Kidney (tissue), 14 donors: ENCODE measurements around the gene PLEKHG4. TPM values are rescaled to one million over a fixed set of nuclear protein-coding genes. Genes with fewer than 3 reads are reported as not detected.

Experiments
- DNase-seq, 5 donors: peaks; one replicate each; pipeline ENCODE4 v3.0.0-alpha.2; 2013 to 2020
- FAIRE-seq: peaks from 2 replicates; lab custom pipeline; 2012; peaks lifted over from hg19 to GRCh38; lab: Jason Lieb, UNC
- H3K27ac ChIP-seq, 2 donors: one replicate each; pipeline ENCODE4 v1.7.0; 2013; ENCODE audit warnings: low read depth in 2 of 2, low read length in 2 of 2, inconsistent platforms in 1 of 2
- H3K27me3 ChIP-seq: one replicate; pipeline ENCODE4 v1.7.1; 2013; ENCODE audit warnings: low read length, inconsistent platforms; ENCODE audit not compliant: control insufficient read depth, insufficient read depth
- H3K36me3 ChIP-seq, 3 donors: one replicate each; pipeline versions ENCODE4 v1.7.0 to v1.7.1; 2013; ENCODE audit warnings: low read length in 3 of 3, control low read depth in 1 of 3, inconsistent platforms in 1 of 3; ENCODE audit not compliant: insufficient read depth in 3 of 3, control insufficient read depth in 2 of 3
- H3K4me1 ChIP-seq, 3 donors: one replicate each; pipeline versions ENCODE4 v1.7.0 to v1.7.1; 2013; ENCODE audit warnings: low read length in 3 of 3, inconsistent platforms in 1 of 3, low read depth in 1 of 3; ENCODE audit not compliant: control insufficient read depth in 2 of 3, insufficient read depth in 2 of 3
- H3K4me3 ChIP-seq, 3 donors: one replicate each; pipeline versions ENCODE4 v1.7.0 to v1.8.1; 2013; ENCODE audit warnings: low read length in 3 of 3, control low read depth in 1 of 3, inconsistent platforms in 1 of 3
- H3K9ac ChIP-seq, 3 donors: one replicate each; pipeline versions ENCODE4 v1.7.0 to v1.7.1; 2013; ENCODE audit warnings: low read length in 3 of 3, control low read depth in 1 of 3, inconsistent platforms in 1 of 3
- H3K9me3 ChIP-seq, 3 donors: one replicate each; pipeline versions ENCODE4 v1.7.0 to v1.7.1; 2013; ENCODE audit warnings: low read length in 3 of 3, control low read depth in 1 of 3, inconsistent platforms in 1 of 3; ENCODE audit not compliant: control insufficient read depth in 2 of 3, insufficient read depth in 1 of 3
- intact Hi-C: fragments of 100-400 bp; cut with DNase I; formaldehyde crosslinking; loops from one replicate; pipeline ENCODE4 v1.11.1; 2022
- polyA plus RNA-seq: library from polyadenylated mRNA; stranded (reverse); fragments of 350-450 nt; fragmentation: Illumina TruSeq; extraction: RNeasy Lipid Tissue Mini Kit (QIAGEN cat#74804); gene quantifications from one replicate; pipeline ENCODE4 v1.2.3, GENCODE V29; 2014; ENCODE audit warnings: low read depth, low replicate concordance; ENCODE audit not compliant: insufficient read depth
- total RNA-seq: library from RNA; stranded (reverse); fragmentation: NEBNext Ultra II Directional; extraction: Animal tissue kit (Norgen Biotek cat#: 25700); gene quantifications from one replicate; pipeline ENCODE4 v1.2.1, GENCODE V29; 2021
- TF ChIP-seq, protein P1 (sequence below): IDR thresholded peaks from 3 replicates; pipeline ENCODE4 v1.5.1; 2012; ENCODE audit warnings: mild to moderate bottlenecking, moderate library complexity, borderline replicate concordance; ENCODE audit not compliant: insufficient read depth; ENCODE audit errors: extremely low read depth
- donor health status: control.
- donor health status: control.
- donor health status: control.
- donor health status: control.
- donor health status: control.
- donor health status: DM: yes; HTN: yes; CAD: no.
- donor health status: Normal renal cell carcinoma (clear cell type).

The PLEKHG4 gene
- total and polyA plus RNA-seq, 2 donors from 2014 or later, result 2.6 to 10.1 TPM

DNA sequence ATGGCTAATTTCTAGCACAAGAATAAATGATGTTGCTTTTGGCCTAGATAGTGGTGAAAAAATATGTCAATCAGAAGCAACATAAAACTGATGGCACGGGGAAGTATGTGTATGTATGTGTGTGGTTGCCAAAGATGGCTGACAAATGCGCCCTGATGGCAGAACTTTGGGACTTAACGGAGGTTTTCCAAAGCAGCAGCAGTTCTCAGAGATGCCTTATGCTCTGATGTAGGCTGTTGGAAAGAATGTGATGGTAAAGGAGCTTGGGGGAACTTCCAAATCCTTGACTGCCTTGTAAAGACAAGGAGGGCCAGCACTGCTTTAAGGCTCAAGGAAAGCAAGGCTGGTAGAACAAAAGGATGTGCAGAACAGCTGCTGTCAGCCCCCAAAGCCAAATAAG is 31.2 kb downstream of the PLEKHG4 start:
- Histone ChIP-seq H3K9ac (no peak overlapping the region), H3K27me3 (no peaks in the 10 kb centered on the region), H3K9me3 (no peaks in the 10 kb centered on the region), H3K4me3 (no peak overlapping the region), H3K27ac (no peak overlapping the region), H3K4me1 (peaks cover 0 to 3% (median 2%) of the 10 kb centered on the region in 3 donors), H3K36me3 (no peaks in the 10 kb centered on the region)
- intact Hi-C loops, result no loop called here
- DNase-seq, result no peak
- TF ChIP-seq, protein P1, sequence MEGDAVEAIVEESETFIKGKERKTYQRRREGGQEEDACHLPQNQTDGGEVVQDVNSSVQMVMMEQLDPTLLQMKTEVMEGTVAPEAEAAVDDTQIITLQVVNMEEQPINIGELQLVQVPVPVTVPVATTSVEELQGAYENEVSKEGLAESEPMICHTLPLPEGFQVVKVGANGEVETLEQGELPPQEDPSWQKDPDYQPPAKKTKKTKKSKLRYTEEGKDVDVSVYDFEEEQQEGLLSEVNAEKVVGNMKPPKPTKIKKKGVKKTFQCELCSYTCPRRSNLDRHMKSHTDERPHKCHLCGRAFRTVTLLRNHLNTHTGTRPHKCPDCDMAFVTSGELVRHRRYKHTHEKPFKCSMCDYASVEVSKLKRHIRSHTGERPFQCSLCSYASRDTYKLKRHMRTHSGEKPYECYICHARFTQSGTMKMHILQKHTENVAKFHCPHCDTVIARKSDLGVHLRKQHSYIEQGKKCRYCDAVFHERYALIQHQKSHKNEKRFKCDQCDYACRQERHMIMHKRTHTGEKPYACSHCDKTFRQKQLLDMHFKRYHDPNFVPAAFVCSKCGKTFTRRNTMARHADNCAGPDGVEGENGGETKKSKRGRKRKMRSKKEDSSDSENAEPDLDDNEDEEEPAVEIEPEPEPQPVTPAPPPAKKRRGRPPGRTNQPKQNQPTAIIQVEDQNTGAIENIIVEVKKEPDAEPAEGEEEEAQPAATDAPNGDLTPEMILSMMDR, result no peak
- FAIRE-seq, result no peak

DNA sequence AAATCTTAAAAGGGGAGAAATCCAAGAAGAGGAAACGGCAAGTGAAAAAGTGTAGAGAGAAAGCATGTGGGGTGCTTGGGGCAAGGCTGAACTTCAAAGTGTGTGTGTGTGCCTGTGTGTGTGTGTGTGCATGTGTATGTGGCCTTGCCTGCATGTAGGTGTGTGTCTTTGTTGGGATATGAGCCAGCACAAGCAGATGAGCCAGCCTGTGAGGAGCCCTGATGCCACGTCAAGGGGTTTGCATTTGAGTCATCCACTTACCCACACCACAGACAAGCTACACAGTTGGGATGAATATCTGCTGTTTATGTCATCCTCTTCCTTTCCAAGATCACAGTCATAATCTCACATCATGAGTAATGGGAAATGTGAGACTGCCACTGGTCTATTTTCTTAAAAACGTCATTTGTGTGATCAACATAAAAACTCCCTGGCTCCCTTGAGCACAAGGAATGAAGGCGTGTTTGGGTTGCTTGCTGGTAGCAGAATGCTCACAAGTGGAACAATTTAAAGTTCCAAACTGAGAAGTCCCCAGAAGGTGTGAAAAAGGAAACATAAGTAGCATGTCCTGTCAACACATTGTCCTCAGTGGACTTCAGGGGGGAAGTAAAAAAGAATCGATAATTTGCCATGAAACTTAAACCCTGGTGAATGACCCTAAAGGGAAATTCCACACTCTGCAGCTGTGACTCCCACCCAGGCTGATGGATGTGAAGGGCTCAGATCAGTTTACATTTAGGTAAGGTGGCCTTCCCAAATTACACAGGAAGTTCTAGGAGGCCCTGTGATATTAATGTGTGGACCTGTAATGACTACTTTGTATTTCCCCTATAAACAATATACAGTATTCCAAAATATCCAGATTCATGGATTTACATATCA is 32.5 kb downstream of the PLEKHG4 start:
- TF ChIP-seq, protein P1, result no peak
- DNase-seq (peak in 3 of 5 donors; percentile 26 to 76 (median 74)), FAIRE-seq (no peak)
- intact Hi-C loops, result no loop called here
- Histone ChIP-seq H3K27ac (no peak overlapping the region), H3K4me3 (no peak overlapping the region), H3K36me3 (no peaks in the 10 kb centered on the region), H3K9me3 (no peaks in the 10 kb centered on the region), H3K9ac (no peak overlapping the region), H3K27me3 (no peaks in the 10 kb centered on the region), H3K4me1 (peaks cover 0 to 3% (median 2%) of the 10 kb centered on the region in 3 donors)

DNA sequence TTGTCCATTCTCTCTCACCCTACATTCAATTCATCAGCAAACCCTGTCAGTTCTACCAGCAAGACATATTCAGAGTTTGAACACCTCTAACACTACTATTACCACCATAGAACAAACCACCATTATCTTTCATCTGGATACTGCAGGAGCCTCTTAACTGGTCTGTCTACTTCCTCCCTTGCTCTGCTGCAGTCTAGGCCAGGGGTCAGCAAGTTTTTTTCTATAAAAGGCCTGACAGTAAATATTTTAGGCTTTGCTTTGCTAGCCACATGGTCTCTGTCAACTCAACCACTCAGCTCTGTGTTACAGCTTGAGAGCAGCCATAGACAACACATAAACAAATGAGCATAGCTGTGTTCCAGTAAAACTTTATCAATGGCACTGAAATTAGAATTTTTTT is 33.4 kb downstream of the PLEKHG4 start:
- DNase-seq, result peak in 2 of 5 donors; percentile 44 to 58
- no peaks in the 10 kb centered on the region for H3K27me3 ChIP-seq
- H3K9me3 ChIP-seq, result no peaks in the 10 kb centered on the region
- no peak overlapping the region for H3K9ac ChIP-seq
- FAIRE-seq, result no peak
- intact Hi-C loops, result no loop called here
- TF ChIP-seq, protein P1, result no peak
- peak overlapping the region in 1 of 2 donors; percentile 8 for H3K27ac ChIP-seq
- no peak overlapping the region for H3K4me3 ChIP-seq
- H3K4me1 ChIP-seq, result peaks cover 0 to 3% (median 2%) of the 10 kb centered on the region in 3 donors
- no peaks in the 10 kb centered on the region for H3K36me3 ChIP-seq
